GDM1 (cell line): ENCODE results near the gene SLC25A4.

Experiments used
- DNase-seq: peaks from one replicate; lab custom pipeline; 2025; lab: John Stamatoyannopoulos, UW

The SLC25A4 gene

DNA sequence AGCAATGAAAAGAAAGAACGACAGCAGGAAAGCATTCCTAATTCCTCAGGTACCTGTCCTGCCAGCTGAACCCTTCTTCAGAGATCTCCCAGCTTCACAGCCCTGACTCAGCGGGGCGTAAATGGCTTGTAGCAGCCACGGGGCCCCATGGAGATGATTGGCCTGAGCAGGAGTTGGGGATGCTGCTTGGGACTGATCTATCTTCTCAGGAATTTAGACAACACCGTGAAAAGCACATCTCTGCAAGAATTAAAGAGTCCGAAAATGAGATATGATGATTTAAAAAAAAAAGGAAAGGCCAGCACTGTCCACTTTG lies 22.5 kb upstream of the SLC25A4 start:
- no peak for DNase-seq

DNA sequence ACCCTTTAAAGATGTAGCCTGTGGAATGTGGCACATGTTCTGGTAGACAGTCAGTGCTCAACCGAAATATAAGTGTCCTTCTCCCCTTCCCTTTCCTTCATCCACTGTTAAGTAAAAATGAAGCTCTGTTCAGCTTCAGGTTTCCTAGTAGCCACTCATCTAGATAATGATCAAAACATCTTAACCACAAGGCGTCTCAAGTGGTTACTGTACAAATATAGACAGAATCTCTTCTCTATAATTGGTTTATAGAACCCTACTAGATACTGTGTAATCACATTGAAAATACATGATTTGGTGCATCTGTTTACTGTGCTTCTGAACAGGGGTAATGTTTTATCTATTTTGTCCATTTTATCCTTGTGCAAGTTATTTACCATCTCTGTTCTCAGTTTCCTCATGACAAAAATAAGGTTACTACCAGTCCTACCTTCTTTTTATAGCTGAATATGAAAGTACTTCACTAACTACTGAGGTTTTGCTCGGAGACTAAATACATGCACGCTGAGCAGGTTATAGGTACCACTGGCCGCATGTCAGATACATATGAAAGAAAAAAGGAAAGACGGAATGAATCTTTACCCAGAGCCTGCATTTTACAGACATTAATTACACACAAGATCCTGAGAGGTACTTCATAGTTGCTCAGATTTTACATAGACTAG lies 20.3 kb upstream of the SLC25A4 start:
- no peak for DNase-seq

DNA sequence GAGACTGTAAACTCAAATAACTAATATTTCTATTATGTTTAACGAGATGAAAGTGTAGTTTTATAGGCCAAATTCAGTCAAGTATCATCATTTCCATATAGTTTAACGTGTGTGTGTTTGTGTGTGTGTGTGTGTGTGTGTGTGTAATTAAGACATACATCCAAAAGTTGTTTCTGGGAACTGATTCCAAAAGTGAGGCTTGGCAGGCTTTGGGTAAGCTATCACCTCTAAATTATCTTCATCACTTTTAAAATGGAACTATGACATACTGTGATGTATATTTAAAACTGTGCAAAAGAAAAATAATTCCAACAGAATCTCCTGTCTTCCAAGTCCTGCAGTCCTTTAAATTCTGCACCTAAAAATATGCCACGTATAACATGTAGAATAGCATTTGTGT lies 19.1 kb upstream of the SLC25A4 start:
- no peak for DNase-seq

DNA sequence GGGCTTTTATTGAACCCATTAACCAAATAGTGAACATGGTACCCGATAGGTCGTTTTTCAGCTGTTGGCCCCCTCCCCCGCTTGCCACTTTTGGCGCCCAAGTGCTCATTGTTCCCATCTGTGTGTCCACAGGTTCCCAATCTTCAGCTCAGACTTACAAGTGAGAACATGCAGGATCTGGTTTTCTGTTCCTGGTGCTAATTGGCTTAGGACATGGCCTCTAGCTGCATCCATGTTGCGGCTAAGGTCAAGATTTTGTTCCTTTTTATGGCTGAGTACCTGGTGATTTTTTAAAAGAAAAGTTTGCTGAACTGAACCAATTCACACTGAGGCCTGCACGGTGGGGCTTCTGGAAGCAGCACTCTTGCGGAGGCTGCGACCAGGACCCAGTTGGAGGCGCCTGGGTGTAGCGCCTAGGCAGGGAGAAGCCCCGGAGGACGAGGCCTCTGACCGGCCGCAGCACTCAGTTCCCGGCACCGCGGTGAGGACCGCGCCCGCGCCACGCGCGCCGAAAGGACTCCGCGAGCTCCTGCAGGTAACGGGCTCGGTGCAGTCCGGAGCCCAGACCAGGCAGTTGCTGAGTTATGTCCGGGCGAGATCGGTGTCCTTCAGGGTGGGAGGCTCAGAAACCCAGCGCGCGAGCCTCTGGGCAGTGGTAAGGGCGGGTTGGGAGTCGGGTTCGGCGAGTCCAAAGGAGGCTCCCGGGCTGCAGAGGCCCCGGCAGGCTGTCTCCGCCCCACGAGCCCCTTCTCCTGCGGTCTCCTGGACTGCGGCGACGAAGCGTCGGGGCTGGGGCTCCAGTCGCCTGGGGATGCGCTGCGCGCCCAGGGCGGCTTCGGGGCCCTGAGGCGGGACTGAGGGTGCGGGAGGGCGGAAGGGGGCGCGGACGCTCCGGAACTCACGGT lies 15.8 kb upstream of the SLC25A4 start:
- DNase-seq = no peak

DNA sequence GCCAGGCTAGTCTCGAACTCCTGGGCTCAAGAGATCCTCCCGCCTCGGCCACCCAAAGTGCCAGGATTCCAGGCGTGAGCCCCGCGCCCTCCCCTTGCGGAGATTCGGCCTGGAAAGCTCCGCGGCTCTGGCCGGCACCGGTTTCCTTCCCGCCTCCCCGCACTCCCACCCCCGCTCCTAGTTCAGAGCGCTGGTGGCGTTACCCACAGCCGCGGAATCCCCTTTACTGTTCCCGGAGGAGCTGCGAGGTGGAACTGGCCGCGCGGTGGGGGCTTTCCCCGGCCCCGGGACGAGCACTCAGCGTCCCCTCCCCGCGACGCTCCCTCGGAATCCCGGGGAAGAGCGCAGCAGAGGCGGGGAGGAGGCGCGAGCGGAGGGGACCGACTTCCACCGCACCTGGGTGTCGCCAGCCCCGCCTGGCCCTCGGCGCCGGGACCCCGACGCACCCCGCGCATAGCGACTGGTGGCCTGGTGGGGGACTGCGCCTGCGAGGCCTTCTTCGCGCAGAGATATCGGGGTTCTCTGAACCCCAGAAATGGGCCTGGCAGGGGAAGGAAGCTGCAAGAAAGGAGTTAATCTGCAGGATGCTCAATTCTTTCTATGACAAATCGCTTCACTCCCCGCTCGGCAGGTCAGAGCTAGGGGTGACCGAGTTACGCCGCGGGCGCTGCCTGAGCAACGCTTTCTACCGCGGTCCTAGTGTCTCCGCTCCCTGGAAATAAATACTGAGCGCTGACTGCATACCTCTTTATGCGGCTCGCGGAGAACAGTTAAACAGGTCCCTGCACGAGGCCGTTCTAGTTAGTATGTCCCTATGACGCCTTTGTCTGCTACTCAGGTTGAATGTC lies 14.6 kb upstream of the SLC25A4 start:
- DNase-seq = no peak

DNA sequence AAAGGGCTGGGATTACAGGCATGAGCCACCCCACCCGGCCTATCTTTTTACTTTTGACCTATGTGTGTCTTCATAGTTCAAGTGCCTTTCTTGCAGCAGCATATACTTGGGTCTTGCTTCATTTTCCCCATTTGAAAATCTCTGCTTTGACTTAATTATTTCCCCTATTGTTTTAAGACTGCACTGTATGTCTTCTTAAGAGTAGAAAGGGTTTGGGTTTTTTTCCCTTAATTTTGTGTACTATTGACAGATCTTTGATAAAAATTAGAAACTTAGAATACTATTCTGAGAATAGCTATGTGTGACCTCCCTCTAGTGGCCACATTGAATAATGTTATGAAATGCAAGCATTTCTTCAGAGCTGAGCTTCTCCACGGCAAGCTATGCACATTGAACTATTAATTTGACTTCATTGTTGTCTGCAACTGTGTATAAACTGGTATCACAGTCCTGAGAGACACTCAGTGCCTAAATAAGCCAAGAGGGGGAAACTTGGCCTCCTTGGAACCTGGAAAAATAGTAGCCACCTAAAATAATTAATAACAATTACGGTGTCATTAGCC lies 8.7 kb upstream of the SLC25A4 start:
- no peak for DNase-seq

DNA sequence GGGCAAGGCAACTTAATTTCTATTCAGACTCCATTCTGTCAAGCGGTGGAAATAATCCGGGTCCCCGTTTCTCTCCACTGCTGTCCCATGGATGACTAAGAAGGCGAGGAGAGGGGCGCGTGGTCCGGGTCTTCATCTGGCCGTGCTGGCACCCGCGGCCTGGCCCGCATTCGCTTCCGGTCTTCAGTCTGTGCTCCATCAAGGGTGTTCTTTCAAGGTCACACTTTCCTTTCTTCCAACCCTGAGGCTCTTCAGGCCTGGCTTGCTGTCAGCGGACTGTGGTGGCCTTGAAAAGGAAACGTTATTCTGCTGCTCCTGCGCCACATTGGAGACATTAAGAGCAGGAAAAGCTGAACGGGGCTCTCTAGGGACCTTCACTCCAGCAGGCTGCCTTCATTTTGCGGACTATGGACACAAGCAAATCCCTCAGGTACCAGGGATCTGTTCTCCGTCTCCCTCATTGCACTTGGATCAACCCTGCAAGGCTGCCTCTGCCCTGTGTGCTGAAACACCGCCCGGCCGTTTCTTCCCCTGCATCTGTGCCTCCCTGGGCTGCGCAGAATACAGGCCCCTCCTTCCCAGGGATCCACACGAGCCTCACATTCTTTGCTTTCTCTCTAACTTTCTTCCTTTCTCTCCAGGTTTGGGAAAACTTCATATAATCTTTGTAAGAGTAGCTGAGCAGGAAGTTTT lies 5.7 kb upstream of the SLC25A4 start:
- DNase-seq = no peak

DNA sequence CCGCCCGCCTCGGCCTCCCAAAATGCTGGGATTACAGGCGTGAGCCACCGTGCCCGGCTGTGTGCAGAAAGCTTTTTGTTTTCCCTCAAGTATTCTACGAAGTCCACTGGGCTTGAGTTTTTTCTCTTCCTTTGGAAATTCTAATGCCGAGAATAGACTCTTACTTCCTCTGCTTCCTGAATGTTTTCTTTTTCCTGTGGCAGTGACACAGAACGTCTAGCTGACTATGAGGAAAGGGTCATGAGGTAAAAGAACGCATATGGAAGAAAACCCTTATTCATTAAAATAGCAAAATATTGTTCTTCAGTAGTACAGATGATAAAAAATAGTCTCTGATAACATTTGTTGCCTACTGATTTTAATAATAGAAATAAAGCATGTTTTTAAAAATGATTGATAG lies 4.9 kb upstream of the SLC25A4 start:
- no peak for DNase-seq

DNA sequence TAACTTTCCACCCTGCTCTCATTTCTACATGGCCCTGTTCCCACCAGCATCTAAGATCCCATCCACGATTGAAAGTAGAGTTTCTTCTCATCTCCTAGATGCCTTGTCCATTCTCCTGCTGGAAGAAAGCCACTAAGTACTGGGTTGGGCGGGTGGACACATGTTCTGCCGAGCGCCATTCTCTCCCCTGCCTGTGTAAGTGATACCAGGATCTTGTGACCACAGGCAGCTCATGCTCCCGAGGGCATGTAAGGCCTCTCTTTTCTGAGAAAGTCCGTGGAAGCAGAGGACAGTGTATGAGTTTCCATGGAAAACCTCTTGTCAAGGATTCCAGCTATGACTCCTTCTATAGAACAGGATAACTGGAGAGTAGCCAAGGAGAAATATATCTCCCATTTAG lies 3.3 kb upstream of the SLC25A4 start:
- DNase-seq = no peak

DNA sequence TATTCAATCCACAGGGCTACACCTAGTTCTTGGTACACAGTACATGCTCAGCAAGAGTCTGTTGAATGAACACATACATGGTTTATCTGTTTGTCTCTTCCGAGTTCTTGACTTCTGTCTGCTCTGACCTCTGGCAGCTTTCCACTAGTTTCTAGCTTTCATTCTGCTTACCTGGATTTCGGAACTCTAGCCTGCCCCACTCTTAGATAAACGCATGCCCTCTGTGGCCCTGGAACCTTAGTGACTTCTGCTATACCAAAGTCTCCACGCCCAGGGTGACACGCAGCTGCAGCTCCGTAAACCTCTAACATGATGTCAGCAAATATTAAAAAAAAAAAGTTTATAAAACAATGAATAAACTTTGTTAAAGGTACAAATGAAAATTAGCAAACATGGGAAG lies 1.3 kb upstream of the SLC25A4 start:
- DNase-seq = no peak

DNA sequence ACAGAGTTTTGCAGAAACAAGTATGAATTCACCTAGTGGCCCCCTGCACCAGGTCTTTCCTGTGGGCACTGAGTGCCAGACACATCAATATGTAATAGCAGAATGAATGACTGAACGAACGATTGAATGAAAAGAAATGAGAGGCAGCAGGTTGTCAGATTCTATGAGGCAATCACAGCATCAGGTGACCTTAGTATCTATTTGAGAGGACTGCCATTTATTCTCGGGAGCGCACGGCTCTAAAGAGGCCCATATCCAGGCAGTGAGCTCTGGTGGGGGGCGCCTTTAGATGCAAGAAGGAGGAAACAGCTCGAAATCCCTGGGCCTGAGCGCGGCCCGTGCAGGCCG lies 528 bp upstream of the SLC25A4 start:
- DNase-seq = no peak

DNA sequence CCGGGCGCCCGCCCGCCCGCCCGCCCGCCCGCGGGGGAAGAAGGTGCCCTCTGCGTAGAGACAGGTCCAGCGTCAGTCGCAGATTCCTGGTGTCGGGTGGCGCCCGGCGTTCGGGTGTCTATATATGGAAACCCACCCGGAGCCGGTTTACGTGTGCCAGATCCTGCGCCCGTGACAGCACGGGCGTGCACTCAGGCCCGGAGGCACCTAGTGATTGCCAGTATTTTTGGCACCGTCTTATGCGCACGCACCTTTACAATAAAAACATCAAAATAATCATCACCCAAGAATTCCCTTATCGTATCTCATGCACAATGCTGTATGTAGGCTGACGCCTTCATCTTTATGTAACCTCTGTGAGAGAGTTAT lies 519 bp downstream of the SLC25A4 start:
- DNase-seq = no peak

DNA sequence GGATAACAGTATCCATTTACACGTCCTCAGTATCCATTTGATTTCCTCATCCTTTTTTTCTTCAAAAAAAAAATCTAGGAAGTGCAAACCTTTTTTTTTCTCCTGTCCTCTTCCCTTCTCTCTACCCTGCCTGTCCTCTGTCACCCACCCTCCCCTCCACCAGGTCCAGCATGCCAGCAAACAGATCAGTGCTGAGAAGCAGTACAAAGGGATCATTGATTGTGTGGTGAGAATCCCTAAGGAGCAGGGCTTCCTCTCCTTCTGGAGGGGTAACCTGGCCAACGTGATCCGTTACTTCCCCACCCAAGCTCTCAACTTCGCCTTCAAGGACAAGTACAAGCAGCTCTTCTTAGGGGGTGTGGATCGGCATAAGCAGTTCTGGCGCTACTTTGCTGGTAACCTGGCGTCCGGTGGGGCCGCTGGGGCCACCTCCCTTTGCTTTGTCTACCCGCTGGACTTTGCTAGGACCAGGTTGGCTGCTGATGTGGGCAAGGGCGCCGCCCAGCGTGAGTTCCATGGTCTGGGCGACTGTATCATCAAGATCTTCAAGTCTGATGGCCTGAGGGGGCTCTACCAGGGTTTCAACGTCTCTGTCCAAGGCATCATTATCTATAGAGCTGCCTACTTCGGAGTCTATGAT lies 1.7 kb downstream of the SLC25A4 start:
- no peak for DNase-seq

DNA sequence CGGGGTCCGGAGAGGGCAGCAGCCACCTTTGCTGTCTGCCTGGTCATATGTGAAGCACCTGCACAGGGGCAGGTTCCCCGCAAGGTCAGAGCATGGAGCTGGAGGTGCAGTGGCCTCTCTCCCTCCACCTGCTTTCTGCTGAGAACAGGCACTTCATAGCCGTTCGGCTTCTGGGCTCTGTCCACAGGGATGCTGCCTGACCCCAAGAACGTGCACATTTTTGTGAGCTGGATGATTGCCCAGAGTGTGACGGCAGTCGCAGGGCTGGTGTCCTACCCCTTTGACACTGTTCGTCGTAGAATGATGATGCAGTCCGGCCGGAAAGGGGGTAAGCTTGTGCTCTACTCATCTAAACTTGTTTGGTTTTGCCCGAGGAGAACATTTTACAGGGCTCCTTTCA lies 2.5 kb downstream of the SLC25A4 start:
- DNase-seq = no peak

DNA sequence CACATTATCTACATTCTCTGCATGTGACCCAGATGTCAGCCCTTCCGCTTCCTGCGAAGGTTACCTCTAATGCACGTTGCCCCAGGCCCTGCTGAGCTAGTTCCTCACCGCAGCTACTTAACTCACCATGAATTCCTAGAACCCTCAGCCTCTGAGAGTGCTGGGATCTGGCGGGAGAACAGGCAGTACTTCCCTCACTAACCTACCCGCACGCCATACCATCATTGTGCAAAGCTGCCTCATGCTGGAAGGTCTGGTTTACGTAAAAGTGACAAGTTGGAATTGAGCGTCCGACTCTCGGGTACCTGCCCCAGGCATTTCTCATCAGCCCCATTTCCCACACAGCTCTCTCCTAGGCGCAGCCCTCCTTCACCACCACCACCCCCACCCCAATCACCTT lies 6.3 kb downstream of the SLC25A4 start:
- DNase-seq = no peak

DNA sequence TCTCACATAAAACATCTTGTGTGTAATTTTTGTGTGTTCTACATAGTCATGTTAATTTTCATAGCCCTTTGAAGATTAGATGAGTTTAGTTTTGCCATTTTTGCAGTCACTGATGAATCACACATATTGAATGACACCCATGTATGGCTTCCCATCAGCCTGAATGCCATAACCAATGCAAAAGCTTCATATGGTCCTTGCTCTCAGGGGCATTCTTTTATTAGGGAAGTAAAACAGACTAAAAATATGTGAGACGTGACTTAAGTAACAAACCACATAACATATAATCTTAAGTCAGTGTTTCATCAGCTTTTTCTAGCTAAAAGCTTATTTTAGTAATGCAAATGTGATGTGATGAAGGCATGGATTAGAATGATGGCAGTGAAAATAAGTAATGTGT lies 8.2 kb downstream of the SLC25A4 start:
- no peak for DNase-seq

DNA sequence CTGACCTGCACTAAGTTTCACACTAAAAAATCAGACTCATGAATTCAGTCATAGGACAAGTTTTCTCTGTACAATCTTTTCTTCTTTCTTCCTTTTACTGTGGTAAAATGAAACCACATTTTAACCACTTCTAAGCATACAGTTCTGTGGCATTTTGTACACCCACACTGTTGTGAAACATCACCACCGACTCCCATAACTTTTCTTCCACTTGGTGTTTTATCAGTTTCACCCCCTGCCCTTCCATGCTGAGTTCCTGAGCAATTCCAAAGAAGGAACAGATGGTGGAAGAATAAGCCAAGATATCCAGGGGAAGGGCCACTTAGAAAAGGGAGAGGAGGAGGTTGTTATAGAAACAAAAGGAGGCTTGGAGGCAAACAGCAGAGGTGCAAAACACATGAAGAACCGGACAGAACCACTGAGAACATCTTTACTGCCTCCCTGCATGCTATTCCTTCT lies 22.6 kb downstream of the SLC25A4 start:
- no peak for DNase-seq

DNA sequence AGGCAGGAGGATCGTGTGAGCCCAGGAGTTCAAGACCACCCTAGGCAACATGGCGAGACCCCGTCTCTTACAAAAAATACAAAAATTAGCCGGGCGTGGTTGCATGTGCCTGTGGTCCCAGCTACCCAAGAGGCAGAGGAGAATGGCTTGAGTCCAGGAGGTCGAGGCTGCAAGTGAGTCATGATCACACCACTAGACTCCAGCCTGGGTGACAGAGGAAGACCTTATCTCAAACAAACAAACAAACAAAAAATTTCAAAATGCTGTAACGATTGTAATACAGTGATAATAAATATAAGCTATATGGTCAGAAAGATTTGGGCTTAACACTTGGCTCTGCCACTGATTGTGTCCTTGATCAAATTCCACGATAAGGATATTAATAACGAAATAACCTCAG lies 24.2 kb downstream of the SLC25A4 start:
- no peak for DNase-seq

DNA sequence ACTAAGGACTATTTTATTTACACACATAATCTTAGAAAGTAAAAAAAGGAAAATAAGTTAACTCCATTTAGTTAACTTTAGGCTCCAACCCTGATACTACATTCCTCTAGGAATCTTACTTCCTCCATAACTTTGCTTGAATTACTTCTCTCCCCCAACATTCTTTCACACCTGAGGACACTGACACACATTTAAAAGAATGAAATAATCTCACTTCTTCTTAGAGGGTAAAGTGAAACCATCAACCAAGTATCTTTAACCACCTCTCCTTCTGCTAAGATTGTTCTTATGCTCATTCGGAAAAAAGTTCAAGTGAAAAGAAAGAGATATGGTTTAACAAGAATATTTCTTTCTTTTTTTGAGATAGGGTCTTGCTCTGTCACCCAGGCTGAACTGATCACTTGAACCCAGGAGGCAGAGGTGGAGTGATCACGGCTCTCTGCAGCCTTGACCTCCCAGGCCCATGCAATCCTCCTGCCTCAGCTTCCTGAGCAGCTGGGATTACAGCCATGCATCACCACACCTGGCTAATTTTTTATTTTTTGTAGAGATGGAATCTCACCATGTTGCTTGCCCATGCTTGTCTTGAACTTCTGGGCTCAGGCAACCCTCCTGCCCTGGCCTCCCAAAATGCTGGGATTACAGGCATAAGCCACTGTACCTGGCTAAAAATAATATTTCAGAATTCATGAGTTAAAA lies 28.5 kb downstream of the SLC25A4 start:
- DNase-seq = no peak

DNA sequence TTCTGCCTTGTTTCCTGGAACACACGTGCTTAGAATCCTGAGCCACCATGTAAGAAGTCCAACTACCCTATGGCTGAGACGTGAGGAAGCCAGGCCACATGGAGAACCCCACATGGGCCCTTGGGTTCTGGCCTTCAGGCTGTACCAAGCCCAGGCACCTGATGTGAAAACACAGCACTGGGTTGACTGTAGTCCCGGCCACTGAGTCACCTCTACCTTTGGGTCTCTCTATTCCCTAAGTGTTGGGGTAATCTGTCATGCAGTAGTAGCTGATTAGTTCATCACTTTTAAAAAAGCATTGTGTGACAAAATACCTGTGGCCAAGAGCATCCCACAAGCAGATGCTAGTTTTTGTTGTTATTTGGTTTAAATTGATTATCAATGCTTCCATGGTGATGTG lies 36.4 kb downstream of the SLC25A4 start:
- no peak for DNase-seq

DNA sequence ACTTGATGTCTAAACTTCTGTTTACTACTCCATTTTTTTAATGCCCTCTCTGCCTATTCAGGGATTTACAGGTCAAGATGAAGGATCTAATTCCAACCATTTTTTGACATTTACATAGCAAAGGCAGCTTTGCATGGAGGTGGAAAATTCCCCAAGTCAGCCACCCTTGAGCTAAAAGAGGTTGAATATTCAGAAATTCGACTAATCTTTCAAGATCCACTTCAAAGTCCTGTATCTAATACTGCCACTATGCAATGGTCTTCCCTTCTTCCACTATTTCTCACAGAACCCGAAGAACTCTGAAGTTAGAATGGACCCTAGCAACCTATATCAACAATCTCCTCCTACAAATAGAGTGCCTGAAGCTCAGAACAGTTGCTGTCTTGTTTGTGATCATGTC lies 39.2 kb downstream of the SLC25A4 start:
- no peak for DNase-seq
